Keratinocyte (primary cell): ENCODE data around the gene COQ9. TPM values are rescaled to one million over a fixed set of nuclear protein-coding genes. Genes with fewer than 3 reads are reported as not detected.
"Not testable (repeated sequence)": the region's sequence is repeated elsewhere in the genome, so short reads cannot be mapped to it uniquely, and the experiment has no call there.

Source experiments
- DNase-seq: peaks from one replicate; pipeline ENCODE4 v3.0.0-alpha.2; 2011; ENCODE audit warnings: low read depth, missing footprints, low spot score
- FAIRE-seq: peaks from 2 replicates; lab custom pipeline; 2011; peaks lifted over from hg19 to GRCh38; lab: Jason Lieb, UNC
- H2AFZ ChIP-seq: 2 replicates; pipeline ENCODE4 v1.6.0; 2012; ENCODE audit warnings: low read length, control low read depth, inconsistent platforms; ENCODE audit not compliant: control insufficient read depth
- H3K27ac ChIP-seq: 2 replicates; pipeline ENCODE4 v1.5.1; 2011; ENCODE audit warnings: low read length; ENCODE audit not compliant: control insufficient read depth, insufficient read depth
- H3K27me3 ChIP-seq: 3 replicates; pipeline ENCODE4 v1.6.0; 2011; ENCODE audit warnings: low read length; ENCODE audit not compliant: control insufficient read depth, insufficient read depth; ENCODE audit errors: extremely low read depth
- H3K36me3 ChIP-seq, 2 experiments: 2 replicates in 1 of 2; 3 replicates in 1 of 2; pipeline ENCODE4 v1.5.1; 2011; ENCODE audit warnings: low read length in 2 of 2, mild to moderate bottlenecking in 1 of 2; ENCODE audit not compliant: control insufficient read depth in 2 of 2, insufficient read depth in 2 of 2; ENCODE audit errors: extremely low read depth in 1 of 2
- H3K4me1 ChIP-seq: 3 replicates; pipeline ENCODE4 v1.5.1; 2011; ENCODE audit warnings: low read length; ENCODE audit not compliant: control insufficient read depth, insufficient read depth; ENCODE audit errors: extremely low read depth
- H3K4me2 ChIP-seq: 3 replicates; pipeline ENCODE4 v1.6.0; 2011; ENCODE audit warnings: low read depth, low read length; ENCODE audit not compliant: control insufficient read depth, insufficient read depth; ENCODE audit errors: extremely low read depth
- H3K4me3 ChIP-seq, 3 experiments: fragments of 200-600 bp in 1 of 3; sonication (generic) in 1 of 3; 2 replicates in 2 of 3; 3 replicates in 1 of 3; pipeline ENCODE4 v1.5.1; 2011 to 2016; ENCODE audit warnings: low read length in 3 of 3, mild to moderate bottlenecking in 3 of 3, control low read depth in 2 of 3, inconsistent platforms in 1 of 3, low read depth in 1 of 3, mixed read lengths in 1 of 3, mixed run types in 1 of 3, moderate library complexity in 1 of 3; ENCODE audit not compliant: control insufficient read depth in 2 of 3, insufficient read depth in 2 of 3; ENCODE audit errors: extremely low read depth in 1 of 3
- H3K79me2 ChIP-seq: 2 replicates; pipeline ENCODE4 v1.6.0; 2012; ENCODE audit warnings: low read length; ENCODE audit not compliant: control insufficient read depth, insufficient read depth
- H3K9ac ChIP-seq: 3 replicates; pipeline ENCODE4 v1.6.0; 2011; ENCODE audit warnings: low read length; ENCODE audit not compliant: control insufficient read depth, insufficient read depth; ENCODE audit errors: extremely low read depth
- H3K9me1 ChIP-seq: 3 replicates; pipeline ENCODE4 v1.6.0; 2011; ENCODE audit warnings: low read length; ENCODE audit not compliant: control insufficient read depth, insufficient read depth; ENCODE audit errors: extremely low read depth
- H3K9me3 ChIP-seq: 2 replicates; pipeline ENCODE4 v1.5.1; 2012; ENCODE audit warnings: low read depth, low read length; ENCODE audit not compliant: control insufficient read depth
- H4K20me1 ChIP-seq: 3 replicates; pipeline ENCODE4 v1.6.0; 2011; ENCODE audit warnings: low read length; ENCODE audit not compliant: control insufficient read depth, insufficient read depth; ENCODE audit errors: extremely low read depth
- EZH2 ChIP-seq: IDR thresholded peaks from one replicate; pipeline ENCODE4 v1.6.1; 2012; ENCODE audit warnings: inconsistent platforms, mild to moderate bottlenecking, low read length, moderate library complexity
- dilution Hi-C: fragments of 300-500 bp; cut with MboI; formaldehyde crosslinking; loops from one replicate; pipeline ENCODE4 v1.7.0; 2020; ENCODE audit warnings: low sequenced_read_pairs; ENCODE audit not compliant: extremely low pct_ligation_motif_present
- polyA plus RNA-seq, 5 experiments: library from polyadenylated mRNA; depleted of rRNA in 3 of 5; stranded (reverse) in 3 of 5; stranded (forward) in 1 of 5; unstranded in 1 of 5; fragments of >200 nt; gene quantifications; 1 replicate in 1 of 5; 2 replicates in 3 of 5; 3 replicates in 1 of 5; pipeline versions ENCODE4 v1.2.1 to v1.2.3, GENCODE V29; 2011 to 2012; ENCODE audit warnings: missing spikeins in 2 of 5, low read depth in 1 of 5, low replicate concordance in 1 of 5
- TF ChIP-seq, protein P1 (sequence below), 3 experiments: IDR thresholded peaks in 1 of 3; conservative IDR thresholded peaks in 1 of 3; optimal IDR thresholded peaks in 1 of 3; 2 replicates in 2 of 3; 3 replicates in 1 of 3; pipeline versions ENCODE3 to v1.5.1; 2011; ENCODE audit warnings: low read length in 3 of 3, mild to moderate bottlenecking in 3 of 3, moderate library complexity in 2 of 3, control low read depth in 1 of 3, inconsistent platforms in 1 of 3; ENCODE audit not compliant: insufficient read depth in 2 of 3; ENCODE audit errors: extremely low read depth in 1 of 3

Gene COQ9
- polyA plus RNA-seq, 1 donor (not counting 4 experiments of a cell fraction or from before 2014, with no cell fraction given), result 62.8 TPM

DNA sequence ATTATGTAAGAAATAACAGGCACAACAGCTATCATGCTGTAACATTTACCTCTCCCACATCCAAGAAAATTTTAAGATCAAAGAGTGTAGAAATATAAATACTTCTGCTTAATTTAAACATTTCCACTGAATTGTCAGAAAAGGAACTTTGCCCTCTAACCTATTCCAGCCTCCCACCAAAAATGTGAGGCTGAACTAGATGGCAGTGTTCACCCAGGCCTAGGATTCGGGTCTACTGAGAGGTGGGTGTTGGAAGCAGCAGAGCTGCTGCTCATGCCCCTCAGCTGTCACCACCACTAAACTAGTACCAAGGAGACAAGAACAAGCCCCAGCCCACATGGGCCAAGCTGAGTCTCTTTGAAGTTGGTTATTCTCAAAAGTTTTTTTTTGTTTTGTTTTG, 11.4 kb upstream of the COQ9 start:
- Histone ChIP-seq H3K9me1 (no peaks in the 10 kb centered on the region), H3K36me3 (peaks cover 33 to 41% of the 10 kb centered on the region in 2 experiments), H4K20me1 (no peaks in the 10 kb centered on the region), H2AFZ (no peak overlapping the region), H3K4me2 (no peak overlapping the region), H3K9ac (no peak overlapping the region), H3K4me1 (no peaks in the 10 kb centered on the region), H3K27me3 (no peaks in the 10 kb centered on the region), H3K9me3 (no peaks in the 10 kb centered on the region), H3K4me3 (no peak overlapping the region), H3K79me2 (peaks cover 4% of the 10 kb centered on the region), H3K27ac (no peak overlapping the region)
- FAIRE-seq (no peak), DNase-seq (no peak)
- dilution Hi-C loops, result no loop called here
- TF ChIP-seq EZH2, result no peak
- TF ChIP-seq, protein P1, sequence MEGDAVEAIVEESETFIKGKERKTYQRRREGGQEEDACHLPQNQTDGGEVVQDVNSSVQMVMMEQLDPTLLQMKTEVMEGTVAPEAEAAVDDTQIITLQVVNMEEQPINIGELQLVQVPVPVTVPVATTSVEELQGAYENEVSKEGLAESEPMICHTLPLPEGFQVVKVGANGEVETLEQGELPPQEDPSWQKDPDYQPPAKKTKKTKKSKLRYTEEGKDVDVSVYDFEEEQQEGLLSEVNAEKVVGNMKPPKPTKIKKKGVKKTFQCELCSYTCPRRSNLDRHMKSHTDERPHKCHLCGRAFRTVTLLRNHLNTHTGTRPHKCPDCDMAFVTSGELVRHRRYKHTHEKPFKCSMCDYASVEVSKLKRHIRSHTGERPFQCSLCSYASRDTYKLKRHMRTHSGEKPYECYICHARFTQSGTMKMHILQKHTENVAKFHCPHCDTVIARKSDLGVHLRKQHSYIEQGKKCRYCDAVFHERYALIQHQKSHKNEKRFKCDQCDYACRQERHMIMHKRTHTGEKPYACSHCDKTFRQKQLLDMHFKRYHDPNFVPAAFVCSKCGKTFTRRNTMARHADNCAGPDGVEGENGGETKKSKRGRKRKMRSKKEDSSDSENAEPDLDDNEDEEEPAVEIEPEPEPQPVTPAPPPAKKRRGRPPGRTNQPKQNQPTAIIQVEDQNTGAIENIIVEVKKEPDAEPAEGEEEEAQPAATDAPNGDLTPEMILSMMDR (optimal IDR thresholded peaks at IDR 0.05 in 1 of 3, IDR thresholded peaks at IDR 0.05 in 1 of 3, conservative IDR thresholded peaks at IDR 0.05 in 1 of 3; ENCODE audit: extremely low read depth in 1 of 3, insufficient read depth in 2 of 3, low read length in 3 of 3), result no peak

DNA sequence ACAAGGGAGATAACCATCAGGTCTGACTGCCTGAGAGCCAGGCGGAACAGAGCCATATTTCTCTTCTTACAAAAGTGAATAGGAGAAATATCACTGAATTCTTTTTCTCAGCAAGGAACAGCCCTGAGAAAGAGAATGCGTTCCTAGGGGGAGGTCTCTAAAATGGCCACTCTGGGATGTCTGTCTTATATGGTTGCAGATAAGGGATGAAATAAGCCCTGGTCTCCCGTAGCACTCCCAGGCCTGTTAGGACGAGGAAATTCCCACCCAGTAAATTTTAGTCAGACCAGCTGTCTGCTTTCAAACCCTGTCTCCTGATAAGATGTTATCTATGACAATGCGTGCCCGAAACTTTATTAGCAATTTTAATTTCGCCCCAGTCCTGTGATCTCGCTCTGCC, 7.3 kb upstream of the COQ9 start:
- H4K20me1 ChIP-seq, dilution Hi-C loops, H3K4me3 ChIP-seq, H2AFZ ChIP-seq, H3K4me2 ChIP-seq, DNase-seq, H3K27ac ChIP-seq, H3K27me3 ChIP-seq, FAIRE-seq, H3K4me1 ChIP-seq, H3K9ac ChIP-seq, H3K9me3 ChIP-seq, H3K9me1 ChIP-seq: not testable (repeated sequence)
- peaks cover 14 to 18% of the 10 kb centered on the region in 2 experiments for H3K36me3 ChIP-seq
- peaks cover 38% of the 10 kb centered on the region for H3K79me2 ChIP-seq

DNA sequence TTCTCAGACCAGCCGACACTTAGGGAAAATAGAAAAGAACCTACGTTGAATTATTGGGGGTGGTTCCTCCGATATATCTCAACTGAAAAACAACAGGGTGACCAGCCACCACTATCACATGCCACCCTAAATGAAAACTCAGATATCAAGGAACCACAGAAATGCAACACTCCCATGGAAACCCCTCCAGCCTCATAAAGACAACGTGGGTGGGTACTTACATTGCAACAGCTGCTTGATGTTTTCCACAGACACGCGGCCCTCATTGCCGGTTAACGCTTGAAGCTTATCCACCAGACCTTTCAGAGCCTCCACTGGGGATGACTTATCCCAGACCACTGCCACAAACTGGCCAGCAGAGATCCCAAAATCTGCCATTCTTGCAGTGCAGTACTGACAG, 6.7 kb upstream of the COQ9 start:
- H3K9me3 ChIP-seq, H3K27me3 ChIP-seq, H4K20me1 ChIP-seq, H3K27ac ChIP-seq, H3K4me1 ChIP-seq, H3K4me2 ChIP-seq, DNase-seq, H2AFZ ChIP-seq, H3K9me1 ChIP-seq, FAIRE-seq, H3K9ac ChIP-seq, dilution Hi-C loops, H3K4me3 ChIP-seq: not testable (repeated sequence)
- Histone ChIP-seq H3K79me2 (peaks cover 44% of the 10 kb centered on the region), H3K36me3 (peaks cover 9 to 17% of the 10 kb centered on the region in 2 experiments)
